ENCODE data around the gene PKP4. TPM values are rescaled to one million over a fixed set of nuclear protein-coding genes. Genes with fewer than 3 reads are reported as not detected.

Gene PKP4
- total and polyA plus RNA-seq, 9 of the 15 experiments (the other 6 are each of a cell fraction or from before 2014, with no cell fraction given): 24.6 to 99.1 (median 74.0) TPM

DNA sequence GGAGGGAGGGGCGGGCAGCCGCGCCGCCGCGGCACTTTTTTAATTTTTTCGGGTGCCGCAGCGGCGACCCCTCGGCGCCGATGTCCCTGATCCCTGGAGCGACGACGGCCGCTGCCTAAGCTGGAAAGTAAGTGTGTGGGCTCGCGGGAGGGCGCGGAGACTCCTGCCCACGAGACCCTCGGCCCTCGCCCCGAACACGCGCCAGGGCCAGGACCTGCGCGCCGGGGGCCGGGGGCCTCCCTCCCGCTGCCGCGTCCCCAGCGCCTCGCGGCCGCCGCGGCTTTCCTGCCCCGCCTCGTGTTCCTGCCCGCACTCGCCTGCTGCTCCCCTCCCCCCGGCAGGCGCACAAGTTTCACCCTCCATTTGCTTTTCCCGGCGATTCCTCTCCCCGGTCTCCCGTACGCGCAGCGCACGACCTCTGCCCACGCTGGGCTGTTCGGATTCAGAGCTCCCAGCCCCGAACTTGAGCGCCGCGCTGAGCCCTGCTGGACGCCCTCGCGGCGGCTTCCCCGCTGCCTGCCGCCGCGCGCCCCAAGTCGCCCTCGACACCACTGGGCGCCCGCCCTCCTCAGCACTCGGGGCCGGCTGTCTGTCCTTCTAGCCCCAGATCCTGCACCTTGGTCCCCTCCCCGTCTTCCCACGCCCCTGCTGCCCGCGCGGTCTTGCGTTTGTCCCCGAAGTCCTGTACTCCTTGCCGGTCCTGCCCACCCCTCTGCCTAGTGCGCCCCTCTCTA, 507 bp downstream of the PKP4 start (continued):
- TF ChIP-seq RREB1 (CRISPR knock-in tag; IDR thresholded peaks at IDR 0.05) (no peak), SREBF2 (CRISPR knock-in tag; IDR thresholded peaks at IDR 0.05) (no peak), ZKSCAN1 (IDR thresholded peaks at IDR 0.05; ENCODE audit: low read depth, low read length) (0 out of 2 replicates have a peak, but pooled peaks have one; percentile 45), RFX1 (IDR thresholded peaks at IDR 0.05) (no peak), KLF1 (tag; IDR thresholded peaks at IDR 0.05) (no peak; the same call in 1 of the 2 replicates), PRPF4 (IDR thresholded peaks at IDR 0.05; ENCODE audit: insufficient read depth, low read depth, low read length, poor library complexity, severe bottlenecking) (no peak), SETDB1 (IDR thresholded peaks at IDR 0.05; ENCODE audit: low read length) (no peak), EZH2 (IDR thresholded peaks at IDR 0.05; ENCODE audit: borderline replicate concordance, low read depth, low read length) (no peak), HMG20A (CRISPR knock-in tag; conservative IDR thresholded peaks at IDR 0.05) (no peak), ADNP (tag; IDR thresholded peaks at IDR 0.05) (no peak), DPF2 (IDR thresholded peaks at IDR 0.05) (peak; percentile 35; the same call in 1 of the 2 replicates), POLR3A (IDR thresholded peaks at IDR 0.05; ENCODE audit: borderline replicate concordance, extremely low read depth, insufficient read depth, insufficient read length) (no peak), GTF2A2 (tag; IDR thresholded peaks at IDR 0.05) (no peak), GTF2E2 (tag; IDR thresholded peaks at IDR 0.05) (no peak), PRMT5 (CRISPR knock-in tag; IDR thresholded peaks at IDR 0.05) (no peak), BRD9 (IDR thresholded peaks at IDR 0.05; ENCODE audit: low read depth, partially characterized antibody) (no peak), ETV6 (IDR thresholded peaks at IDR 0.05; ENCODE audit: borderline replicate concordance in 1 of 2, low read depth in 2 of 2, low read length in 1 of 2) (no peak), ETV6 (CRISPR knock-in tag; IDR thresholded peaks at IDR 0.05; ENCODE audit: borderline replicate concordance) (peak; percentile 45; the same call in 1 of the 2 replicates), ZNF384 (IDR thresholded peaks at IDR 0.05; ENCODE audit: low read depth, low read length) (0 out of 2 replicates have a peak, but pooled peaks have one; percentile 11)
- TF ChIP-seq, protein P1, sequence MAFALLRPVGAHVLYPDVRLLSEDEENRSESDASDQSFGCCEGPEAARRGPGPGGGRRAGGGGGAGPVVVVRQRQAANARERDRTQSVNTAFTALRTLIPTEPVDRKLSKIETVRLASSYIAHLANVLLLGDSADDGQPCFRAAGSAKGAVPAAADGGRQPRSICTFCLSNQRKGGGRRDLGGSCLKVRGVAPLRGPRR (CRISPR knock-in tag; IDR thresholded peaks at IDR 0.05): no peak
- TF ChIP-seq, protein P2, sequence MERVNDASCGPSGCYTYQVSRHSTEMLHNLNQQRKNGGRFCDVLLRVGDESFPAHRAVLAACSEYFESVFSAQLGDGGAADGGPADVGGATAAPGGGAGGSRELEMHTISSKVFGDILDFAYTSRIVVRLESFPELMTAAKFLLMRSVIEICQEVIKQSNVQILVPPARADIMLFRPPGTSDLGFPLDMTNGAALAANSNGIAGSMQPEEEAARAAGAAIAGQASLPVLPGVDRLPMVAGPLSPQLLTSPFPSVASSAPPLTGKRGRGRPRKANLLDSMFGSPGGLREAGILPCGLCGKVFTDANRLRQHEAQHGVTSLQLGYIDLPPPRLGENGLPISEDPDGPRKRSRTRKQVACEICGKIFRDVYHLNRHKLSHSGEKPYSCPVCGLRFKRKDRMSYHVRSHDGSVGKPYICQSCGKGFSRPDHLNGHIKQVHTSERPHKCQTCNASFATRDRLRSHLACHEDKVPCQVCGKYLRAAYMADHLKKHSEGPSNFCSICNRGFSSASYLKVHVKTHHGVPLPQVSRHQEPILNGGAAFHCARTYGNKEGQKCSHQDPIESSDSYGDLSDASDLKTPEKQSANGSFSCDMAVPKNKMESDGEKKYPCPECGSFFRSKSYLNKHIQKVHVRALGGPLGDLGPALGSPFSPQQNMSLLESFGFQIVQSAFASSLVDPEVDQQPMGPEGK (CRISPR knock-in tag; IDR thresholded peaks at IDR 0.05; ENCODE audit: borderline replicate concordance): no peak
